HepG2 (cell line): Measurements from ENCODE around the gene SPINK5. TPM values are rescaled to one million over a fixed set of nuclear protein-coding genes. Genes with fewer than 3 reads are reported as not detected.

Experiments used
- ATAC-seq: fragments of 200-7000 bp; cut with Tn5 transposase; 3 replicates; pipeline ENCODE4 v1.9.1; 2020; ENCODE audit warnings: mild to moderate bottlenecking, moderate library complexity
- BruUV-seq: library from RNA; stranded (reverse); fragments of 400-500 nt; replicated peaks from 2 replicates; lab custom pipeline; 2021; lab: Mats Ljungman, UMichigan
- CTCF ChIA-PET: fragments of 300-600 bp; formaldehyde crosslinking; extraction: SDS; loops from one replicate; lab custom pipeline; 2021; ENCODE audit warnings: low total read pairs, inconsistent platforms, low intra/inter-chr PET ratio; lab: Yijun Ruan, JAX
- POLR2A ChIA-PET: fragments of 350-600 bp; sonication (Branson Sonifier 250); formaldehyde crosslinking; loops from one replicate; lab custom pipeline; 2020; ENCODE audit warnings: antibody characterized with exemption, inconsistent platforms; lab: Yijun Ruan, JAX
- DNase-seq: peaks from one replicate; pipeline ENCODE4 v3.0.0-alpha.2; 2015; ENCODE audit warnings: low spot score
- FAIRE-seq: peaks from 3 replicates; lab custom pipeline; 2011; peaks lifted over from hg19 to GRCh38; lab: Jason Lieb, UNC
- H2AFZ ChIP-seq: one replicate; pipeline ENCODE4 v1.6.1; 2011; ENCODE audit warnings: low read length, inconsistent platforms
- H3K27ac ChIP-seq: fragments of 300-600 bp; 3 replicates; pipeline ENCODE4 v1.8.0; 2011; ENCODE audit warnings: mixed run types, mild to moderate bottlenecking, mixed read lengths, low read length, inconsistent platforms; ENCODE audit not compliant: insufficient read depth; ENCODE audit errors: extremely low read length
- H3K27me3 ChIP-seq, 2 experiments: fragments of 200-600 bp in 1 of 2; 2 replicates in 1 of 2; 3 replicates in 1 of 2; pipeline versions ENCODE4 v1.6.0 to v1.8.0; 2011; ENCODE audit warnings: low read length in 2 of 2, mild to moderate bottlenecking in 2 of 2, moderate library complexity in 2 of 2, inconsistent platforms in 1 of 2; ENCODE audit not compliant: insufficient read depth in 2 of 2, control insufficient read depth in 1 of 2
- H3K36me3 ChIP-seq, 2 experiments: fragments of 200-600 bp in 1 of 2; replicated peaks in 1 of 2; 2 replicates in 1 of 2; 3 replicates in 1 of 2; pipeline versions ENCODE4 v1.5.1 to v1.8.0; 2011; ENCODE audit warnings: low read length in 2 of 2, inconsistent platforms in 1 of 2; ENCODE audit not compliant: insufficient read depth in 2 of 2, control insufficient read depth in 1 of 2
- H3K4me1 ChIP-seq: 2 replicates; pipeline ENCODE4 v1.5.1; 2012; ENCODE audit warnings: low read length, inconsistent platforms; ENCODE audit not compliant: insufficient read depth
- H3K4me2 ChIP-seq: 2 replicates; pipeline ENCODE4 v1.6.0; 2011; ENCODE audit warnings: low read depth, low read length, inconsistent platforms
- H3K4me3 ChIP-seq, 3 experiments: fragments of 200-600 bp in 1 of 3; sonication (generic), shearing (Covaris generic) in 1 of 3; replicated peaks in 1 of 3; 2 replicates each; pipeline ENCODE4 v1.5.1; 2011 to 2016; ENCODE audit warnings: low read length in 3 of 3, inconsistent platforms in 2 of 3, low read depth in 2 of 3, mild to moderate bottlenecking in 2 of 3, control low read depth in 1 of 3, mixed read lengths in 1 of 3; ENCODE audit not compliant: insufficient read depth in 1 of 3
- H3K79me2 ChIP-seq: one replicate; pipeline ENCODE4 v1.6.1; 2011; ENCODE audit warnings: low read length, inconsistent platforms; ENCODE audit not compliant: insufficient read depth
- H3K9ac ChIP-seq: 2 replicates; pipeline ENCODE4 v1.6.0; 2011; ENCODE audit warnings: mild to moderate bottlenecking, low read depth, low read length, inconsistent platforms; ENCODE audit not compliant: insufficient read depth
- H3K9me3 ChIP-seq: 2 replicates; pipeline ENCODE4 v1.5.1; 2012; ENCODE audit warnings: mild to moderate bottlenecking, low read length
- H4K20me1 ChIP-seq: 2 replicates; pipeline ENCODE4 v1.6.0; 2011; ENCODE audit warnings: inconsistent platforms, mild to moderate bottlenecking, low read length, moderate library complexity; ENCODE audit not compliant: insufficient read depth
- DR1 ChIP-seq: sonication (generic); formaldehyde crosslinking; IDR thresholded peaks from 2 replicates; pipeline ENCODE4 v1.8.0; 2021; ENCODE audit warnings: mild to moderate bottlenecking, missing genetic modification reagents, inconsistent platforms
- GPN1 ChIP-seq: sonication (generic); formaldehyde crosslinking; IDR thresholded peaks from 2 replicates; pipeline ENCODE4 v1.5.1; 2020; ENCODE audit warnings: missing genetic modification reagents, borderline replicate concordance
- ISL2 ChIP-seq: sonication (generic); formaldehyde crosslinking; IDR thresholded peaks from 2 replicates; pipeline ENCODE4 v1.5.0; 2020; ENCODE audit warnings: missing genetic modification reagents
- NFYC ChIP-seq: IDR thresholded peaks from 2 replicates; pipeline ENCODE4 v1.6.1; 2016; ENCODE audit warnings: missing genetic modification reagents, missing compliant biosample characterization
- POGK ChIP-seq: sonication (generic); formaldehyde crosslinking; conservative IDR thresholded peaks from 2 replicates; pipeline ENCODE4 v1.8.0; 2022; ENCODE audit warnings: mild to moderate bottlenecking, moderate library complexity, missing genetic modification reagents
- RNF2 ChIP-seq: fragments of 450-650 bp; conservative IDR thresholded peaks from 2 replicates; pipeline ENCODE4 v1.6.1; 2016; ENCODE audit warnings: low read depth
- SP1 ChIP-seq, 2 experiments: fragments of 450-650 bp in 1 of 2; sonication (generic) in 1 of 2; formaldehyde crosslinking in 1 of 2; IDR thresholded peaks; 2 replicates each; pipeline versions ENCODE4 v1.4.0 to v1.6.1; 2016 to 2020; ENCODE audit warnings: missing genetic modification reagents in 1 of 2
- TBP ChIP-seq: sonication (generic); formaldehyde crosslinking; IDR thresholded peaks from 2 replicates; pipeline ENCODE4 v1.5.0; 2020; ENCODE audit warnings: missing genetic modification reagents
- TCF7L2 ChIP-seq: IDR thresholded peaks from 2 replicates; pipeline ENCODE4 v1.6.1; 2011; ENCODE audit warnings: mild to moderate bottlenecking, low read depth, low read length, moderate library complexity
- ZFP41 ChIP-seq: sonication (generic); formaldehyde crosslinking; IDR thresholded peaks from 2 replicates; pipeline ENCODE4 v1.4.0; 2020; ENCODE audit warnings: mild to moderate bottlenecking, missing genetic modification reagents, borderline replicate concordance
- ZHX2 ChIP-seq, 2 experiments: sonication (generic) in 1 of 2; formaldehyde crosslinking in 1 of 2; IDR thresholded peaks; 2 replicates each; pipeline versions ENCODE4 v1.6.1 to v1.9.0; 2014 to 2022; ENCODE audit warnings: antibody characterized with exemption in 1 of 2, borderline replicate concordance in 1 of 2, inconsistent platforms in 1 of 2, low read depth in 1 of 2, missing genetic modification reagents in 1 of 2
- ZNF121 ChIP-seq: sonication (generic); formaldehyde crosslinking; IDR thresholded peaks from 2 replicates; pipeline ENCODE4 v1.5.0; 2020; ENCODE audit warnings: mild to moderate bottlenecking, missing genetic modification reagents
- ZNF331 ChIP-seq: sonication (generic); formaldehyde crosslinking; IDR thresholded peaks from 2 replicates; pipeline ENCODE4 v1.4.0; 2020; ENCODE audit warnings: missing genetic modification reagents
- ZNF639 ChIP-seq: conservative IDR thresholded peaks from 2 replicates; pipeline ENCODE4 v1.6.1; 2018; ENCODE audit warnings: missing genetic modification reagents
- WGBS: methylation state at CpG from one replicate; pipeline ENCODE4 v1.1.6; 2017; ENCODE audit warnings: low lambda C conversion rate; 5-methylcytosine and 5-hydroxymethylcytosine counted together
- in situ Hi-C: cut with HindIII; loops from 2 replicates; pipeline ENCODE4 v1.10.0; 2017; ENCODE audit warnings: low pct_unique_long_range_greater_than_20kb; ENCODE audit not compliant: extremely low pct_ligation_motif_present
- intact Hi-C: fragments of 100-400 bp; cut with micrococcal nuclease; formaldehyde crosslinking; loops from one replicate; pipeline ENCODE4 v1.10.0; 2022; ENCODE audit not compliant: unreplicated experiment
- polyA plus RNA-seq, 8 experiments: library from polyadenylated mRNA; depleted of rRNA in 3 of 8; stranded (reverse) in 7 of 8; unstranded in 1 of 8; fragments of >200 nt; fragmentation: Illumina TruSeq in 4 of 8; extraction: Trizol in 4 of 8; gene quantifications; 2 replicates each; pipeline versions ENCODE4 v1.2.1 to v1.2.3, GENCODE V29; 2011 to 2016; ENCODE audit warnings: low read depth in 4 of 8, missing spikeins in 1 of 8, mixed read lengths in 1 of 8; ENCODE audit not compliant: insufficient read depth in 1 of 8
- total RNA-seq, 5 experiments: library from RNA; depleted of rRNA; stranded (reverse); fragments of >200 nt; fragmentation: Illumina TruSeq; extraction: Trizol; gene quantifications; 2 replicates each; pipeline ENCODE4 v1.2.3, GENCODE V29; 2016; ENCODE audit warnings: low read depth in 1 of 5
- TF ChIP-seq, protein P1 (sequence below): fragments of 450-650 bp; IDR thresholded peaks from 2 replicates; pipeline ENCODE4 v1.6.1; 2017

SPINK5 gene
- total and polyA plus RNA-seq, 2 of the 13 experiments (the other 11 are each of a cell fraction or from before 2014, with no cell fraction given) = 0.03 TPM; not detected in 1

GRCh38 chr5:148084269-148084668 lies 20.5 kb downstream of the SPINK5 start:
- Histone ChIP-seq H3K4me1 (no peaks in the 10 kb centered on the region), H3K4me2 (no peak overlapping the region), H3K79me2 (no peaks in the 10 kb centered on the region), H3K9me3 (no peaks in the 10 kb centered on the region), H3K27me3 (no peaks in the 10 kb centered on the region), H3K4me3 (no peak overlapping the region), H4K20me1 (no peaks in the 10 kb centered on the region), H3K27ac (no peak overlapping the region), H3K36me3 (no peaks in the 10 kb centered on the region), H3K9ac (no peak overlapping the region), H2AFZ (no peak overlapping the region)
- DNase-seq = no peak
- WGBS = 42% methylated on average over 2 of the region's 2 CpGs
- ChIA-PET POLR2A (no interaction called here), CTCF (no interaction called here)
- BruUV-seq = no TSS peak
- FAIRE-seq = no peak
- in situ Hi-C loops (no loop called here), intact Hi-C loops (no loop called here)
- no peak for ATAC-seq
- TF ChIP-seq POGK (CRISPR knock-in tag) (no peak), GPN1 (CRISPR knock-in tag) (no peak), ISL2 (CRISPR knock-in tag) (no peak), ZNF331 (CRISPR knock-in tag) (no peak), SP1 (IDR thresholded peaks at IDR 0.05) (no peak), SP1 (CRISPR knock-in tag; IDR thresholded peaks at IDR 0.05) (no peak), ZHX2 (IDR thresholded peaks at IDR 0.05; ENCODE audit: low read depth) (no peak), ZHX2 (CRISPR knock-in tag; IDR thresholded peaks at IDR 0.05; ENCODE audit: borderline replicate concordance) (no peak), NFYC (no peak), TBP (no peak), RNF2 (no peak), ZNF121 (CRISPR knock-in tag) (no peak), ZFP41 (CRISPR knock-in tag) (no peak), TCF7L2 (no peak), DR1 (CRISPR knock-in tag) (no peak), ZNF639 (CRISPR knock-in tag) (no peak)
- TF ChIP-seq, protein P1, sequence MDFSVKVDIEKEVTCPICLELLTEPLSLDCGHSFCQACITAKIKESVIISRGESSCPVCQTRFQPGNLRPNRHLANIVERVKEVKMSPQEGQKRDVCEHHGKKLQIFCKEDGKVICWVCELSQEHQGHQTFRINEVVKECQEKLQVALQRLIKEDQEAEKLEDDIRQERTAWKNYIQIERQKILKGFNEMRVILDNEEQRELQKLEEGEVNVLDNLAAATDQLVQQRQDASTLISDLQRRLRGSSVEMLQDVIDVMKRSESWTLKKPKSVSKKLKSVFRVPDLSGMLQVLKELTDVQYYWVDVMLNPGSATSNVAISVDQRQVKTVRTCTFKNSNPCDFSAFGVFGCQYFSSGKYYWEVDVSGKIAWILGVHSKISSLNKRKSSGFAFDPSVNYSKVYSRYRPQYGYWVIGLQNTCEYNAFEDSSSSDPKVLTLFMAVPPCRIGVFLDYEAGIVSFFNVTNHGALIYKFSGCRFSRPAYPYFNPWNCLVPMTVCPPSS = no peak
